PC-3 (cell line): Measurements from ENCODE around the gene RPS21. TPM values are rescaled to one million over a fixed set of nuclear protein-coding genes. Genes with fewer than 3 reads are reported as not detected.

Experiments used
- ATAC-seq: fragments of 200-7000 bp; cut with Tn5 transposase; 2 replicates; pipeline ENCODE4 v1.9.1; 2020; ENCODE audit warnings: mild to moderate bottlenecking, moderate library complexity
- BruUV-seq: library from RNA; stranded (reverse); fragments of 400-500 nt; replicated peaks from 2 replicates; lab custom pipeline; 2021; lab: Mats Ljungman, UMichigan
- CTCF ChIA-PET: fragments of 300-600 bp; sonication (Branson Sonifier 250); formaldehyde crosslinking; loops from one replicate; lab custom pipeline; 2022; ENCODE audit warnings: antibody characterized with exemption; lab: Charles Lee
- POLR2A ChIA-PET: fragments of 300-600 bp; sonication (Branson Sonifier 250); formaldehyde crosslinking; loops from one replicate; lab custom pipeline; 2022; ENCODE audit warnings: antibody characterized with exemption; ENCODE audit not compliant: unreplicated experiment; lab: Charles Lee
- DNase-seq: peaks from one replicate; pipeline ENCODE4 v3.0.0-alpha.2; 2015
- H2AFZ ChIP-seq: fragments of 300-600 bp; sonication (generic); 2 replicates; pipeline ENCODE4 v1.6.0; 2016; ENCODE audit warnings: antibody characterized with exemption, low read length
- H3F3A ChIP-seq: fragments of 300-600 bp; sonication (generic); one replicate; pipeline ENCODE4 v1.6.0; 2017; ENCODE audit warnings: antibody characterized with exemption, low read length, control low read depth, mild to moderate bottlenecking; ENCODE audit not compliant: unreplicated experiment
- H3K27ac ChIP-seq: fragments of 300-600 bp; sonication (generic); 2 replicates; pipeline ENCODE4 v1.5.1; 2016; ENCODE audit warnings: mild to moderate bottlenecking, low read length
- H3K27me3 ChIP-seq: fragments of 300-600 bp; sonication (generic); 2 replicates; pipeline ENCODE4 v1.6.1; 2016; ENCODE audit warnings: low read length, mixed read lengths
- H3K36me3 ChIP-seq: fragments of 300-600 bp; sonication (generic); 2 replicates; pipeline ENCODE4 v1.6.1; 2016; ENCODE audit warnings: low read depth, mixed run types, low read length, mixed read lengths
- H3K4me1 ChIP-seq: fragments of 300-600 bp; sonication (generic); 2 replicates; pipeline ENCODE4 v1.5.1; 2016; ENCODE audit warnings: low read length; ENCODE audit not compliant: insufficient read depth
- H3K4me2 ChIP-seq: fragments of 300-600 bp; sonication (generic); 2 replicates; pipeline ENCODE4 v1.6.0; 2016; ENCODE audit warnings: low read length
- H3K4me3 ChIP-seq: fragments of 300-600 bp; sonication (generic); 2 replicates; pipeline ENCODE4 v1.5.1; 2016; ENCODE audit warnings: mild to moderate bottlenecking, low read length, mixed read lengths
- H3K79me2 ChIP-seq: fragments of 300-600 bp; sonication (generic); 2 replicates; pipeline ENCODE4 v1.6.1; 2017; ENCODE audit warnings: low read length, mixed read lengths
- H3K9ac ChIP-seq: fragments of 300-600 bp; sonication (generic); 2 replicates; pipeline ENCODE4 v1.6.0; 2016; ENCODE audit warnings: mild to moderate bottlenecking, low read length
- H3K9me2 ChIP-seq: fragments of 300-600 bp; sonication (generic); replicated peaks from 2 replicates; pipeline ENCODE4 v1.6.1; 2016; ENCODE audit warnings: mixed run types, low read length, mixed read lengths
- H3K9me3 ChIP-seq: fragments of 300-600 bp; sonication (generic); 2 replicates; pipeline ENCODE4 v1.6.1; 2016; ENCODE audit warnings: low read length, mixed read lengths
- H4K20me1 ChIP-seq: fragments of 300-600 bp; sonication (generic); 2 replicates; pipeline ENCODE4 v1.6.1; 2016; ENCODE audit warnings: low read length, mixed read lengths
- CTCF ChIP-seq: fragments of 300-600 bp; sonication (generic); conservative IDR thresholded peaks from 2 replicates; pipeline ENCODE4 v1.5.1; 2017; ENCODE audit warnings: antibody characterized with exemption, low read depth, mild to moderate bottlenecking, low read length
- EZH2 ChIP-seq: fragments of 300-600 bp; sonication (generic); IDR thresholded peaks from one replicate; pipeline ENCODE4 v1.6.1; 2017; ENCODE audit warnings: antibody characterized with exemption, mild to moderate bottlenecking, low read length; ENCODE audit not compliant: unreplicated experiment
- EZH2phosphoT487 ChIP-seq: fragments of 300-600 bp; sonication (generic); IDR thresholded peaks from 2 replicates; pipeline ENCODE4 v1.6.1; 2018; ENCODE audit warnings: mild to moderate bottlenecking, antibody characterized with exemption, low read length, borderline replicate concordance
- intact Hi-C: fragments of 100-400 bp; cut with micrococcal nuclease; formaldehyde crosslinking; loops from 2 replicates; pipeline ENCODE4 v1.9.0; 2023
- total RNA-seq: library from RNA; depleted of rRNA; stranded (reverse); fragments of >200 nt; gene quantifications from 2 replicates; pipeline ENCODE4 v1.2.3, GENCODE V29; 2014

Gene RPS21
- total RNA-seq, 1 experiment from 2014 or later, result 1,945 TPM

GRCh38 chr20:62350098-62350628 lies 36.7 kb upstream of the RPS21 start:
- Histone ChIP-seq H3F3A (peaks cover 8% of the 10 kb centered on the region), H3K27me3 (no peaks in the 10 kb centered on the region), H3K36me3 (peaks cover 71% of the 10 kb centered on the region), H3K4me2 (peak overlapping the region; percentile 78), H3K27ac (peak overlapping the region; percentile 97), H3K9me3 (no peaks in the 10 kb centered on the region), H3K9me2 (no peaks in the 10 kb centered on the region), H4K20me1 (no peaks in the 10 kb centered on the region), H3K4me1 (peaks cover 45% of the 10 kb centered on the region), H3K79me2 (peaks cover 37% of the 10 kb centered on the region), H3K9ac (peak overlapping the region; percentile 60), H2AFZ (no peak overlapping the region), H3K4me3 (no peak overlapping the region)
- no TSS peak for BruUV-seq
- CTCF ChIA-PET, result interaction anchor here (0.6 to 2.0 kb wide), 7 partner anchors 15 to 37 kb away, joined by 3 to 12 read pairs (median 5); partner anchors contain the start of gene RPS21
- intact Hi-C loops, result loop anchor here (1.0 kb wide), 1 partner anchor 32 kb away; no protein-coding TSS in a partner anchor
- ATAC-seq (peak; percentile 83), DNase-seq (peak; percentile 96)
- POLR2A ChIA-PET, result interaction anchor here (0.6 to 1.0 kb wide), 3 partner anchors 18 to 57 kb away, joined by 3 to 13 read pairs (median 4); partner anchors contain the start of genes CABLES2 and RPS21
- TF ChIP-seq CTCF (no peak), EZH2phosphoT487 (no peak), EZH2 (no peak)

- Histone ChIP-seq H3K9ac (peak overlapping the region; percentile 60), H3K9me3 (no peaks in the 10 kb centered on the region), H3K4me1 (peaks cover 52% of the 10 kb centered on the region), H3F3A (peaks cover 8% of the 10 kb centered on the region), H3K27me3 (no peaks in the 10 kb centered on the region), H3K36me3 (peaks cover 70% of the 10 kb centered on the region), H3K79me2 (peaks cover 44% of the 10 kb centered on the region), H2AFZ (no peak overlapping the region), H3K9me2 (no peaks in the 10 kb centered on the region), H3K4me3 (no peak overlapping the region), H3K4me2 (peak overlapping the region; percentile 78), H4K20me1 (no peaks in the 10 kb centered on the region), H3K27ac (peak overlapping the region; percentile 97)
- ChIA-PET POLR2A (interaction anchor here (0.6 to 1.0 kb wide), 3 partner anchors 18 to 57 kb away, joined by 3 to 13 read pairs (median 4); partner anchors contain the start of genes CABLES2 and RPS21), CTCF (interaction anchor here (1.1 to 2.0 kb wide), 4 partner anchors 15 to 36 kb away, joined by 3 to 12 read pairs (median 6); partner anchors contain the start of gene RPS21)
- BruUV-seq, result TSS peak; percentile 83
- TF ChIP-seq CTCF (no peak), EZH2phosphoT487 (no peak), EZH2 (no peak)
- intact Hi-C loops, result loop anchor here (1.0 kb wide), 1 partner anchor 31 kb away; no protein-coding TSS in a partner anchor
- DNase-seq, result no peak
- ATAC-seq, result no peak; the same call in 1 of the 2 replicates
Observed at GRCh38 chr20:62350629-62351422, 36.1 kb upstream of the RPS21 start.
